ENCODE data around the gene YAF2. TPM values are rescaled to one million over a fixed set of nuclear protein-coding genes. Genes with fewer than 3 reads are reported as not detected.
"Not testable (repeated sequence)": the region's sequence is repeated elsewhere in the genome, so short reads cannot be mapped to it uniquely, and the experiment has no call there.

Gene YAF2
- total RNA-seq, 1 donor, result 17.3 TPM

- TF ChIP-seq, protein P1, sequence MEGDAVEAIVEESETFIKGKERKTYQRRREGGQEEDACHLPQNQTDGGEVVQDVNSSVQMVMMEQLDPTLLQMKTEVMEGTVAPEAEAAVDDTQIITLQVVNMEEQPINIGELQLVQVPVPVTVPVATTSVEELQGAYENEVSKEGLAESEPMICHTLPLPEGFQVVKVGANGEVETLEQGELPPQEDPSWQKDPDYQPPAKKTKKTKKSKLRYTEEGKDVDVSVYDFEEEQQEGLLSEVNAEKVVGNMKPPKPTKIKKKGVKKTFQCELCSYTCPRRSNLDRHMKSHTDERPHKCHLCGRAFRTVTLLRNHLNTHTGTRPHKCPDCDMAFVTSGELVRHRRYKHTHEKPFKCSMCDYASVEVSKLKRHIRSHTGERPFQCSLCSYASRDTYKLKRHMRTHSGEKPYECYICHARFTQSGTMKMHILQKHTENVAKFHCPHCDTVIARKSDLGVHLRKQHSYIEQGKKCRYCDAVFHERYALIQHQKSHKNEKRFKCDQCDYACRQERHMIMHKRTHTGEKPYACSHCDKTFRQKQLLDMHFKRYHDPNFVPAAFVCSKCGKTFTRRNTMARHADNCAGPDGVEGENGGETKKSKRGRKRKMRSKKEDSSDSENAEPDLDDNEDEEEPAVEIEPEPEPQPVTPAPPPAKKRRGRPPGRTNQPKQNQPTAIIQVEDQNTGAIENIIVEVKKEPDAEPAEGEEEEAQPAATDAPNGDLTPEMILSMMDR (IDR thresholded peaks at IDR 0.05; ENCODE audit: insufficient read depth, low read length), result no peak
- H3K4me3 ChIP-seq (ENCODE audit: low read depth, low read length), result no peak overlapping the region
- no peak for DNase-seq (ENCODE audit: low read depth)
These were observed 20.4 kb downstream of the YAF2 start for GRCh38 chr12:42217656-42218055.

DNA sequence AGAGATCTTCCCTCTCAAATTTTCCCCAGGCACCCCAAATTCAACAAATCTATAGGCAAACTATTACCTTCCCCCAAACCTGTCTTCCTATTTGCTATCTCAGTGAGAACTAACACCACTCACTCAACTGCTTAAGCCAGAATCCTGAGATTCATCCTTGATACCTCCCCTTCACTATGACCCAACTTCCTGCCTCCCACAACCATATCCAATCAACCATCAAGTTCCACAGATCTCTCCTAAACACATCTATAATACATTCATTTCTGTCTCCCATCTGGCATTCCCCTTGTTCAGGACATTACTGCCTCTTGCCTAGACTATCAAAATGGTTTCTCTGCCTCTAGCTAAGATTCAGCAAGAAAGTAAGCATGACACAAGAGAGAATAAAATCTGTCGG, 21.3 kb downstream of the YAF2 start:
- H3K4me3 ChIP-seq (ENCODE audit: low read depth, low read length), result no peak overlapping the region
- TF ChIP-seq, protein P1 (IDR thresholded peaks at IDR 0.05; ENCODE audit: insufficient read depth, low read length), result no peak
- no peak for DNase-seq (ENCODE audit: low read depth)

GRCh38 chr12:42215759-42216158, 22.3 kb downstream of the YAF2 start:
- DNase-seq (ENCODE audit: low read depth); H3K4me3 ChIP-seq (ENCODE audit: low read depth, low read length): not testable (repeated sequence)

DNA sequence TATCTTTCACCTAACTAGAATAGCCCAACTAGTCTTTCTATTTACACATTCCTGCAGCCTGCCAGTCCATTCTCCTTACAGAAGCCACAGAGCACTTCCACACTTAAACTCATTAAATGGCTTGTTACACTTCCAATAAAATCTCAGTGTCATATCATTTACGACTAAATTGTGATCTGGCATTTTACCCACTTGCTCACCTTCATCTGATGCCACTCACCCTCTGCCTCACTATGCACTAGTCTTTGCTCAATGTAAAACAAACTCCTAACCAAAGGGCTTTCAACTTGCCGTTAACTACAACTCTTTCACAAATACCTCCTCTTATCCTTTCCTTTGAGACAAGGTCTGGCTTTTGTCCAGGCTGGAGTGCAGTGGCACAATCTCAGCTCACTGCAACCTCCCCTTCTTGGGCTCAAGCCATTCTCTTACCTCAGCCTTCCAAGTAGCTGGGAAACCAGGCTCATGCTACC, 24.1 kb downstream of the YAF2 start:
- peak; percentile 84 for DNase-seq (ENCODE audit: low read depth)
- TF ChIP-seq, protein P1 (IDR thresholded peaks at IDR 0.05; ENCODE audit: insufficient read depth, low read length), result no peak
- no peak overlapping the region for H3K4me3 ChIP-seq (ENCODE audit: low read depth, low read length)

DNA sequence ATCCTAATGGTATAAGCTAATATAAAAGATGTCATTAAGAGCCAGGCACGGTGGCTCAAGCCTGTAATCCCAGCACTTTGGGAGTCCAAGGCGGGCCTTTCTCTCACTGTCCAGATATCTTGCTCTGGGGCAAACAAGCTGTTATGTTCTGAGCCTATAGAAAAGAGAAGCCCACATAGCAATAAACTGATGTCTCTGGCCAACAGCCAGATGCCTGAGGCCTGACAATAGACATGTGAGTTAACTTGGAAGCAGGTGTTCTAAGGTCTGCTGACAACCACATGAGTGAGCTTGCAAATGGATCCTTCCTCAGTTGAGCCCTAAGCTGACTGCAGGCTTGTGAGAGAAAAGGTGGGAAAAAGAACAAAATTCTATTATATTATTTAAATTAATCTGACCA, 25.0 kb downstream of the YAF2 start:
- TF ChIP-seq, protein P1 (IDR thresholded peaks at IDR 0.05; ENCODE audit: insufficient read depth, low read length), result no peak
- no peak overlapping the region for H3K4me3 ChIP-seq (ENCODE audit: low read depth, low read length)
- peak; percentile 4 for DNase-seq (ENCODE audit: low read depth)

DNA sequence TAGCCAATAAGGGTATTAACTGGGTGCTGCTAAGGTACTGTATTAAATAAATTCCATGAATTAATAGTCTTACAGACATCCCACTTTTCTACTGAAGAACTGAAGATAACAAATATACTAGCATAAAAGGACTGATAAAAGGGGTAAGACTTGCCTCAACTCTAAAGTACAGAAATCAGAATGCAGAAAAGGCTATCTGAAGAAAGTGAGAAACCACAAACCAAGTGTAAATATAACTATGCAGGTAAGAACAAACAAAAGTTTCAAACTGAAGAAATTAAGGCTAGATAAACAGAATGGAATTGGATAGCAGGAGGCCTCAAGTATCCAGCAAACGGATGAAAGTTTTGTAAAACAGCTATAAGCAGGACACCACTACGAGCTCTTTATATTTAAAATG, 29.5 kb downstream of the YAF2 start:
- H3K4me3 ChIP-seq (ENCODE audit: low read depth, low read length), result no peak overlapping the region
- TF ChIP-seq, protein P1 (IDR thresholded peaks at IDR 0.05; ENCODE audit: insufficient read depth, low read length), result no peak
- DNase-seq (ENCODE audit: low read depth), result no peak

DNA sequence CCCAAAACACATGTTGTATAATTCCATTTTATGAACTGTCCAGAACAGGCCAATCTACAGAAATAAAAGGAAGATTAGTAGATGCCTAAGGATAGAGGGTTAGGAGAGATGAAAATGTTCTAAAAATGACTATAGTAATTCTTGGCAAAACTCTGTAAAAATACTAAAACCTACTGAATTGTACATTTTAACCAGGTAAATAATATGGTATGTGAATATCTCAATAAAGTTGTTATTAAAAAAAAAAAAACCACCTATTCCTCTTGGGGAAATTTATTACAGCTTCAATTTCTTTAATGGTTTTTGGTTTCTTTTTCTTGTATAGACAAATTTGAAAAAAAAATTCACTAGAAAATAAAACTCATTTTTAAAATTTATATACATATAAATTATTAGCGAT, 33.2 kb downstream of the YAF2 start:
- TF ChIP-seq, protein P1 (IDR thresholded peaks at IDR 0.05; ENCODE audit: insufficient read depth, low read length), result no peak
- no peak for DNase-seq (ENCODE audit: low read depth)
- H3K4me3 ChIP-seq (ENCODE audit: low read depth, low read length), result no peak overlapping the region

Data from fibroblast of the aortic adventitia (primary cell).